Stimulated activated CD4-positive, alpha-beta T cell treated with anti-CD3 and anti-CD28 coated beads, Interleukin-2, amount 100 ng/mL, for 24 hours (primary cell): ENCODE results near the gene ACSF2.

ENCODE experiments used
- DNase-seq, 2 donors: peaks; one replicate each; pipeline ENCODE4 v3.0.0-alpha.2; 2020

The ACSF2 gene

GRCh38 chr17:50440172-50440837 is 14.3 kb downstream of the ACSF2 start:
- no peak for DNase-seq

DNA sequence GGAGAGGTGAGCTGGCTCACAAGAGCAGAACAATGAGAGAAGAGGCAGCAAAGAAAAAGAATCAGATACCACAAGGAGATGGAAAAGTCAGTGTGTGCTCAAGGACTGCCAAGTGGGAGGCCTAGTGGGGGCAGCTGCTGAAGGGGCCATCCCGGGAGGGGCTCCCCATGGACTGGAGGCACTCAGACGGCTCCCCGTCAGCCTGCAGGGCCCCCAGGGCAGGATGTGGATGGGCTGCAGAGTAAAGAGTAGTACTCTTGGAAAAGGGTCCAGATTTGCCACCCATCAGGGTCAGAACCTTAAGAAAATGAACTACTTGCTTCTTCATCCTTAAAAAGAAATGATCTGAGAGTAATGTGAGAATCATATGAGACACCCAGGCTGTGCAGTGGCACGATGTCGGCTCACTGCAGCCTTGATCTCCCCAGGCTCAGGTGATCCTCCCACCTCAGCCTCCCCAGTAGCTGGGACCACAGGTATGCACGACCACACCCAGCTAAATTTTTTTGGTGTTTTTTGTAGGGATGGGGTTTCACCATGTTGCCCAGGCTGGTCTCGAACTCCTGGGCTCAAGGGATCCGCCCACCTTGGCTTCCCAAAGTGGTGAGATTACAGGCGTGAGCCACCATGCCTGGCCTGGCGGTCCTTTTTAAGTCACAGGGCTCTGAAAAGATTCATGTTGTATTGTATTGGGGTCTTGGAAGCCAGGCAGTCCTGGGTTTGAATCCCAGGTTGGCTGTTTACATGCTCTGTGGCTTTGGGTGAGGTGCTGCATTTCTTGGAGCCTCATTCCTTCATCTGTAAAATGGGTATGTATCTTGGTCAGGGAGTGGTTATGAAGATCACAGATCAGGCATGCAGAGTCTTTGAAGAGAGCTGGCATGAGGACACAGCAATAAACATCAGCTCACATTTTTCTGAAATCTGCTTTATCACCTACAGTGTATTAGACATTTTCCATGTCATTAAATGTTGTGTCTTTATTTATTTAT is 15.1 kb downstream of the ACSF2 start:
- no peak for DNase-seq

DNA sequence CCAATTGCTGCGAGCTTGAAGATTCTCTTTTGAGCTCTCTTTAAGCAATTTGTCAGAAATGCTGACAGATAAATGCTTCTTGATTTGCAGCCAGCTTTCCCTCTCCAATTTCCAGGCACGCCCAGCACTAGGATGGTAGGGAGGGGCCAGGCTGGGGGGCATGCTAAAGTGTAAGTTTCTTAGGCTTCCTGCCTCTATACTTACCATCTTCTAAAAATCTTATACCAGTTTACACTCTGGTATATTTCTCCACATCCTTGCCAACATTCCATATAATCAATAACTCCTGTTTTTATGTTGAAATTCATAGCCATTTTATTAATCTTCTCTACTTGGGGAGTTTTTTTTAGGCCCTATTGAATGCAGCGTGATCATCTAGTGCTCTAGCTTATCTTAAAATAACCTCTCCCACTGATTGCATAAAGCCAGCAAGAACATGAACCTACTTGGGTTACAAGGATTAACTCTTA is 17.5 kb downstream of the ACSF2 start:
- DNase-seq = no peak

DNA sequence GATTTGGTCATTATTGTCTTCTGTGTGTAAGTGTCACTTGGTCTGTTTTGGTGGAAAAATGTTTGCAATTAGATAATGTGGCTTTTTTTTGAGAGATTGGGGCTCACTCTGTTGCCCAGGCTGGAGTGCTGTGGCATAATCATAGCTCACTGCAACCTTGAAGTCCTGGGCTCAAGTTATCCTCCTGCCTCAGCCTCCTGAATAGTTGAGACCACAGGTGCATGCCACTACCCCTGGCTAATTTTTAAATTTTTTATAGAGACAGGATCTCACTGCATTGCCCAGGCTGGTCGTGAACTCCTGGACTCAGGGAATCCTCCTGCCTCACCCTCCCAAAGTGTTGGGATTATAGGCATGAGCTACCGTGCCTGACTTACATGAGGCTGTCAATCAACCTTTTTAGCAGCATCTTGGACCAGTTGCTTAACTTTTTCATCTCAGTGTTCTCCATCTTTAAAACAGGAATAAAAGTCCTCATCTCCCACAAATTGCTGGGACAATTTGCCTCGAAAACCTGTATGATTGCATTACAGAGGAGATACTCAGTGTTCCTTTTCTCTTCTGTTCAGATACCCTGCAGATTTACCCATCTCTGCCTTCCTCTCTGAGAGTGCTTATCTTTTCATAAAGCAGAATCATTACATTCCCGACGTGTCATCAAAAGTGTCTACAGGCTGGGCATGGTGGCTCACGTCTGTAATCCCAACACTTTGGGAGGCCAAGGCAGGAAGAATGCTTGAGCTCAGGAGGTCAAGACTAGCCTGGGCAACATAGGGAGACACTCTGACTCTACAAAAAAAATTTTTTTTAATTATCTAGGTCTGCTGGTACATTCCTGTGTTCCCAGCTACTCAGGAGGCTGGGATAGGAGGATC is 19.1 kb downstream of the ACSF2 start:
- no peak for DNase-seq

GRCh38 chr17:50445730-50446325 is 19.8 kb downstream of the ACSF2 start:
- no peak for DNase-seq

DNA sequence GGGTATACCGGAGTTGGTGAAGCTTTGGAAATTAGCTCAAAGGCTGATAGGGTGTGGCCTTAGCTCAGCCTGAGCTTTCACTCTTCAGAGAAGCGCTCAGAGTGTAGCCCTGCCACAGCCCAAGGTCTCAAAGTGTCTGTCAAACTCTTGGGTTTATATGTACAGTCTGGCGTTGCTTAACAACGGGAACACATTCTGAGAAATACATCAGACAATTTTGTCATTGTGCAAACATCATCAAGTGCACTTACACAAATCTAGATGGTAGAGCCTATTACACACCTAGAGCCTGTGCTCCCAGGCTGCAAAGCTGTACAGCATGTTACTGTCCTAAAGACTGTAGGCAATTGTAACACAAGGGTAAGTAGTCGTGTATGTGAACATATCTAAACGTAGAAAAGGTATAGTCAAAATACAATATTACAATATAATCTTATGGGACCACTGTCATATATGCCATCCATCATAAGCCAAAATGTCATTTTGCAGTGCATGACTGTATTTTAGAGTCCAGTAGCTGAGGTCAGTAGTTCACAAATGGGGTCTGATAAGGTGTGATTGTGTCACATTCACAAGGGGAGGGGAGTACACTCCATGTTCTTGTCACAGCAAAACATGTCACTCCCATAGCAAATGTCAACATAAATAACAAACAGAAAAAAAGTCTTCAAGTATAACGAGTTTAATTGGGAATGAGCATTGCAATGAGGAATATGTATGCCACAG is 22.0 kb downstream of the ACSF2 start:
- DNase-seq = no peak

DNA sequence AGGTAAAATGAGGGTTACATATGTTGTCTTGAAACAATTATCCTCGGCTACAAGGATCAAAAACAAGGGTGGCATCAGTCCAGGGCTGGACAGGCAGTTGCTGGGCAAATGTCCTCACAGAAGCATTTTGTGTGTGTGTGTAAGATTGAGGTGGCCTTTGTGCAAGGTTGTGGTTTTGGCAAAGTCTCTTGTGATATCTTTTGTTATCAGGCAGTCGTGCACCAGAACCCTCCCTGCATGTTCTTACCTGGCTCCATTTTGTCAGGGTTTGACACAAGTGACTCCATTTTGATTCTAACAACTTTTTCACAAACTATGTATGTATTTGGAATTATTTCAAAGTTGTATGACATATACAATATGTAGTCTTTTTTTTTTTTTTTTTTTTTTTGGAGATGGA is 22.6 kb downstream of the ACSF2 start:
- no peak for DNase-seq

GRCh38 chr17:50451943-50452629 is 26.1 kb downstream of the ACSF2 start:
- no peak for DNase-seq

DNA sequence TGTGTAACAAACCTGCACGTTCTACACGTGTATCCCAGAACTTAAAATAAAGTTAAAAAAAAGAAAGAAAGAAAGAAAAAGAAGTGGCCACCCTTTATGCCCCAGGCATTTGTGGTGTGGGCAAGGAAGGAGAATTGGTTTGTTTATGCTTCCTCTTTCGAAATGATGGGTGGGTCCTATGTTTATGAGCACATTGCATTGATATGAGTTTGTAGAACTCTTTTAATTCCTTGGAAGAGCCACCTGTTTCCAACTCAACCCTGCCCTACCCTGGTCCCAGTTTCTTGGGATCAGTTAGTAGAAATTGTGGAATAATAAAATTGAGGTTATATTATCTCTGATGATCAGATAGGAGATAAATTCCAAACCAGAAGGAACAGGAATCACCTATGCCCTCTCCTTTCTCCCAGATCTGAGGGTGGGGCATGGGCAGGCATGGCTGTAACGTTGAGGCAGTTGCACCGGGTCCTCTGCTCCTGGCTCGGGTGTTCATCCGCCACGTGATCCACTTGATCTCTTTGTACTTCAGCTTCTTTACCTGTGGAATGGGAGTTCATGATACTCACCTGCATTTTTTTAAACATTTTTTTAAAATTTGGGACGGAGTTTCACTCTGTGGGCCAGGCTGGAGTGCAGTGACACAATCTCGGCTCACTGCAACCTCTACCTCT is 26.7 kb downstream of the ACSF2 start:
- DNase-seq = no peak

DNA sequence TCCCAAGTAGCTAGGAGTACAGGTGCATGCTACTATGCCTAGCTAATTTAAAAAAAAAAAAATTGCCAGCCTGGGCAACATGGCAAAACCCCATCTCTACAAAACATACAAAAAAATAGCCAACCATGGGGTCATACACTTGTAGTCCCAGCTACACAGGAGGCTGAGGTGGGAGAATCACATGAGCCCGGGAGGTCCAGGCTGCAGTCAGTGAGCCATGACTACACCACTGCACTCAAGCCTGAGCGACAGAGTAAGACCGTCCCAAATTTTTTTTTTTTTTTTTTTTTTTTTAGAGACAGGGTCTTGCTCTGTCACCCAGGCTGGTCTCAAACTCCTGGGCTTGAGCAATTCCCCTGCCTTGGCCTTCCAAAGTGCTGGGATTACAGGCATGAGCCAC is 27.9 kb downstream of the ACSF2 start:
- DNase-seq = no peak

DNA sequence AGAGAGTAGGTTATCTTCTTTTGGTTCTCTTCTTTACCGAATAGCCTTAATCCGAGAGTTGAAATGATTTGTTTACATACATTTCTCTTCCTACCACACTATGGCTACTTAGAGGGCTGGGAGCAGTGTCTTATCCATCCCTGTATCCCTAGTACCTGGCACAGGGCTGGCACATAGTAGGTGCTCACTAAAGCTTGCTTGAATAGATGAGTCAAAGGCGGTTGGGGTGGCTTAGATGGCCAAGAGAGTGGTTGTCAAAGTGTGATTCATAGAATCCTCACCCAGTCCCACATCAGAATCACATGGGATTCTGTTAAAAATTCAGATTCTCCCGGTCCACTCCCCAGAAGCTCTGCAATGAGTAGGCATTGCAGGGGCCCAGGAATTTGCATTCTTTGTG is 31.6 kb downstream of the ACSF2 start:
- DNase-seq = no peak

DNA sequence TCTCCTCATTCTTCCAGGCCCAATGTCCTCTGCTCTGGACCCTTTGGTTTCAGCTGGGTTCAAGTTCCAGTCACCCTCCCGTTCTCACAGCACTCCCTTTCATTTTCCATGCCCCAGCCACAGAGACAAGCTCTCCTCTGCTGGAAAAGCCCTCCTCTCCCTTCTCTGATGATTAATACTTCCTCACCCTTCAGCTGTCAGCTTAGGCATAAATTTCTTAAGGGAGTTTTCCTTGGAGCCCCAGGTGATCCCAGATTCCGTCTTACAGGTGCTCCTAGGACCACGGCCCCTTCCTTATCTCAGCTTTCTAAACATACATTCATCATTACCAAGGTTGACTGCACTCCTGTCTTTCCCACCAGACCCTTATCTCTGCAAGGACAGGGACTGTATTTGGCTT is 32.3 kb downstream of the ACSF2 start:
- no peak for DNase-seq

DNA sequence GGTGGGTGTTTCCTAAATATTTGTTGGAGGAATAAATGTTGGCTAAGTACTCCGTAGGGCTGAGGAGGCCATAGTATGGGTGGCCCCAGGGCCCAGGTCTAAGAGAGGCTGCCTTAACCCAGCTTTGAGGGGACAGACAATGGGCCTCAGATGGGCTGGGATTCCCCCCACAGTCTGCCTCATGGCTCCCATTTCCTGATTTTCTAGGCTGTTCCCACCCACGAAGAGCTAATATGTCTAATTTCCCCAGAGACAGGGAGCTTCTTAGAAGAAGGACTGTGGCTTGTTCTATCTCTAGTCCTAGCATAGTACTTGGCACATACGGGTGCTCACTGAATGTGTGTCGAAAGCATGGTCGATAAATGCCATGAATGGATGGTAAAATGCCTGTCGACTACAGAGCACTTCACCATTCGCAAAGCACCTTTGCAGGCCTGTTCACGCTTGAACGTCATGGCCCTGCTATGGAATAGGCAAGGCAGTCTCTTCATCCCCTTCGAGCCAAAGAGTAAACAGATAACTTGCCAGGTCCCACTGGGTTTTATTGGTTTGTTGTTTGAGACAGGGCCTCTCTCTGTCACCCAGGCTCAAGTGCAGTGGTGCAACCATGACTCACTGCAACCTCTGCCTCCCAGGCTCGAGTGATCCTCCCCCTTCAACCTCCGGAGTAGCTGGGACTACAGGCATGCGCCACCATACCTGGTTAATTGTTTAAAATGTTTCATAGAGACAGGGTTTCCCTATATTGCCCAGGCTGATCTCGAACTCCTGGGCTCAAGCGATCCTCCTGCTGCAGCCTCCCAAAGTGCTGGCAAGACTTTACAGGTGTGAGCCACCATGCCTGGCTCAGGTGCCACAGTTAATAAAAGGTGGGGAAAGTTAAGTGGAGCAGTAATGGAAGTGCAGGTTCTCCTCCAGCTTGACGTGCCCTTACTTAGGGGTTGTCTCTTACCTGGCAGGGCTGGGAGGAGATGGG is 33.0 kb downstream of the ACSF2 start:
- no peak for DNase-seq

DNA sequence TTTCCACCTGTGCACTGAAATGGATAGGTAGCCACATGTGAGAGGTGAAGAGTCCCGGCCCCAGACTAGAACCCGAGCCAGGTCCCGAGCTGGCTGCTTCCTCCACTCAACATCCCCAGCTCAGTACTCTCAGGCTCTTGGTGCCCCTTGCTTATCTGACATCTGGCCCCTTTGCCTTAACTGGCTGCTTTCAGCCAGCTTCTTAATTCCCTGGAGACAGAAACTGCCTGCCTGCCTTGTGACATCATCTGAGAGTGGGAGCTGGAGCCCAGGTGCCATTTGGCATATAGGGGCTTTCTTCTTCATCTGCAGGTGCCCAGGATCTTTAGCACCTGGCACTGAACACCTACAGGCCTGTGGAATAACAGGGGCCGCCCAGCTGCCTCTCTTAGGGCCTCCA is 33.7 kb downstream of the ACSF2 start:
- DNase-seq = no peak

- DNase-seq = no peak
These were observed 35.0 kb downstream of the ACSF2 start for GRCh38 chr17:50460831-50461526.

GRCh38 chr17:50461550-50462132 is 35.6 kb downstream of the ACSF2 start:
- no peak for DNase-seq

- no peak for DNase-seq
These were observed 36.4 kb downstream of the ACSF2 start for GRCh38 chr17:50462446-50462845.

DNA sequence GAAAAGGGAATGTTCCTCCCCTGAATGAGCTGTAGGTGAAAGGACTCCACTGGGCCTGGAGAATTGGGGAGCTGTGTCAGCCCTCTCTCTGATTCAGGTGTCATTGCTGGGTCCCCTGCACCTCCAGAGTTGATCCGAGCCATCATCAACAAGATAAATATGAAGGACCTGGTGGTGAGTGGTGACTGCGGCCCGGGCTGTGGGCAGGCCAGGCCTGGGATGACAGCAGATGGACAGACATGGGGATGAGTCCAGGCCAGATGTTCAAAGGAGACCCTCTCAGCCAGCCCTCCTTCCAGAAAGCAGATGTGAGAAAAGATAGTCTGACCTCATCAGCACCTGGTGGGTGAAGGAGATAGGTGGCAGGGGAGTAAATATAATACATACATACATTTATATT is 38.1 kb downstream of the ACSF2 start:
- no peak for DNase-seq
